Liver (tissue), 3 donors: Measurements from ENCODE around the gene PGM5.

Experiments
- EGR1 ChIP-seq, 2 donors: IDR thresholded peaks; 2 replicates each; pipeline ENCODE4 v1.6.1; 2016 to 2018; ENCODE audit warnings: antibody characterized with exemption in 2 of 2, low read depth in 2 of 2
- RAD21 ChIP-seq, 2 donors: IDR thresholded peaks; 2 replicates each; pipeline ENCODE4 v1.6.1; 2016; ENCODE audit warnings: antibody characterized with exemption in 2 of 2, mild to moderate bottlenecking in 2 of 2
- REST ChIP-seq: IDR thresholded peaks from 2 replicates; pipeline ENCODE4 v1.6.1; 2016; ENCODE audit warnings: antibody characterized with exemption, mild to moderate bottlenecking
- SP1 ChIP-seq: IDR thresholded peaks from 2 replicates; pipeline ENCODE4 v1.6.1; 2018; ENCODE audit warnings: antibody characterized with exemption, mild to moderate bottlenecking
- TF ChIP-seq, protein P1 (sequence below): fragments of 150-350 bp; IDR thresholded peaks from 2 replicates; pipeline ENCODE4 v1.5.1; 2017; ENCODE audit warnings: improper control_type of control experiment, low read depth, low read length; ENCODE audit not compliant: missing input control
- donor health status: healthy.
- donor health status: healthy.

- TF ChIP-seq, protein P1, sequence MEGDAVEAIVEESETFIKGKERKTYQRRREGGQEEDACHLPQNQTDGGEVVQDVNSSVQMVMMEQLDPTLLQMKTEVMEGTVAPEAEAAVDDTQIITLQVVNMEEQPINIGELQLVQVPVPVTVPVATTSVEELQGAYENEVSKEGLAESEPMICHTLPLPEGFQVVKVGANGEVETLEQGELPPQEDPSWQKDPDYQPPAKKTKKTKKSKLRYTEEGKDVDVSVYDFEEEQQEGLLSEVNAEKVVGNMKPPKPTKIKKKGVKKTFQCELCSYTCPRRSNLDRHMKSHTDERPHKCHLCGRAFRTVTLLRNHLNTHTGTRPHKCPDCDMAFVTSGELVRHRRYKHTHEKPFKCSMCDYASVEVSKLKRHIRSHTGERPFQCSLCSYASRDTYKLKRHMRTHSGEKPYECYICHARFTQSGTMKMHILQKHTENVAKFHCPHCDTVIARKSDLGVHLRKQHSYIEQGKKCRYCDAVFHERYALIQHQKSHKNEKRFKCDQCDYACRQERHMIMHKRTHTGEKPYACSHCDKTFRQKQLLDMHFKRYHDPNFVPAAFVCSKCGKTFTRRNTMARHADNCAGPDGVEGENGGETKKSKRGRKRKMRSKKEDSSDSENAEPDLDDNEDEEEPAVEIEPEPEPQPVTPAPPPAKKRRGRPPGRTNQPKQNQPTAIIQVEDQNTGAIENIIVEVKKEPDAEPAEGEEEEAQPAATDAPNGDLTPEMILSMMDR: no peak
- no peak for TF ChIP-seq EGR1 (IDR thresholded peaks at IDR 0.05; ENCODE audit: low read depth in 2 of 2)
- no peak for TF ChIP-seq SP1
- TF ChIP-seq REST: no peak
- TF ChIP-seq RAD21 (IDR thresholded peaks at IDR 0.05): no peak
Observed at GRCh38 chr9:68429631-68430030, 73.2 kb downstream of the PGM5 start.
